K562 (cell line): ENCODE measurements around the gene PAX2. TPM values are rescaled to one million over a fixed set of nuclear protein-coding genes. Genes with fewer than 3 reads are reported as not detected.
A peak's percentile ranks its signal among the peaks of the same experiment; 100 is the strongest.

Experiments used
- ATAC-seq: fragments of 200-7000 bp; cut with Tn5 transposase; 3 replicates; pipeline ENCODE4 v1.9.1; 2020; ENCODE audit warnings: moderate library complexity
- BruUV-seq: library from RNA; stranded (reverse); fragments of 400-500 nt; replicated peaks from 2 replicates; lab custom pipeline; 2021; lab: Mats Ljungman, UMichigan
- CTCF ChIA-PET: fragments of 300-600 bp; formaldehyde crosslinking; extraction: SDS; loops from one replicate; lab custom pipeline; 2021; ENCODE audit warnings: low intra/inter-chr PET ratio; lab: Yijun Ruan, JAX
- POLR2A ChIA-PET: fragments of 300-600, 350-650 bp; sonication (Branson Sonifier 250); formaldehyde crosslinking; extraction: SDS; loops from one replicate; lab custom pipeline; 2021; ENCODE audit warnings: antibody characterized with exemption, inconsistent platforms; lab: Yijun Ruan, JAX
- DNase-seq, 4 experiments: peaks; one replicate each; pipeline versions ENCODE4 v3.0.0 to v3.0.0-alpha.2; 2011 to 2018; ENCODE audit warnings: low spot score in 3 of 4, mixed read lengths in 3 of 4; ENCODE audit errors: extremely low read depth in 1 of 4
- FAIRE-seq: peaks from 2 replicates; lab custom pipeline; 2011; peaks lifted over from hg19 to GRCh38; lab: Jason Lieb, UNC
- H2AFZ ChIP-seq: 2 replicates; pipeline ENCODE4 v1.6.0; 2011; ENCODE audit warnings: low read depth, low read length, control low read depth, inconsistent platforms
- H3K27ac ChIP-seq: fragments of 200-600 bp; 3 replicates; pipeline ENCODE4 v1.8.0; 2011; ENCODE audit warnings: low read depth, mild to moderate bottlenecking, control low read depth, inconsistent platforms, low read length, moderate library complexity, mixed read lengths; ENCODE audit errors: extremely low read depth
- H3K27me3 ChIP-seq, 2 experiments: fragments of 300-600 bp in 1 of 2; 2 replicates in 1 of 2; 3 replicates in 1 of 2; pipeline versions ENCODE4 v1.6.0 to v1.8.0; 2011; ENCODE audit warnings: inconsistent platforms in 2 of 2, low read length in 2 of 2, mild to moderate bottlenecking in 1 of 2, mixed read lengths in 1 of 2, moderate library complexity in 1 of 2; ENCODE audit not compliant: control insufficient read depth in 2 of 2, insufficient read depth in 2 of 2
- H3K36me3 ChIP-seq: fragments of 300-600 bp; 3 replicates; pipeline ENCODE4 v1.8.0; 2011; ENCODE audit warnings: mild to moderate bottlenecking, low read length, inconsistent platforms; ENCODE audit not compliant: control insufficient read depth, insufficient read depth
- H3K4me1 ChIP-seq, 2 experiments: fragments of 200-600 bp in 1 of 2; replicated peaks in 1 of 2; 2 replicates in 1 of 2; 3 replicates in 1 of 2; pipeline versions ENCODE4 v1.5.1 to v1.8.0; 2011; ENCODE audit warnings: inconsistent platforms in 2 of 2, low read length in 2 of 2, mild to moderate bottlenecking in 1 of 2, mixed read lengths in 1 of 2, moderate library complexity in 1 of 2; ENCODE audit not compliant: control insufficient read depth in 2 of 2, insufficient read depth in 2 of 2
- H3K4me2 ChIP-seq: 2 replicates; pipeline ENCODE4 v1.6.1; 2011; ENCODE audit warnings: low read length, control low read depth, inconsistent platforms, mixed read lengths; ENCODE audit not compliant: insufficient read depth
- H3K4me3 ChIP-seq: fragments of 200-600 bp; sonication (generic), shearing (Covaris generic); 2 replicates; pipeline ENCODE4 v1.5.1; 2016; ENCODE audit warnings: control low read depth, inconsistent platforms
- H3K79me2 ChIP-seq: fragments of 200-600 bp; 3 replicates; pipeline ENCODE4 v1.8.0; 2011; ENCODE audit warnings: low read length, inconsistent platforms; ENCODE audit not compliant: control insufficient read depth, insufficient read depth
- H3K9ac ChIP-seq, 2 experiments: 2 replicates each; pipeline versions ENCODE4 v1.6.0 to v1.6.1; 2011; ENCODE audit warnings: low read depth in 2 of 2, low read length in 2 of 2, control low read depth in 1 of 2, inconsistent platforms in 1 of 2, mild to moderate bottlenecking in 1 of 2, mixed read lengths in 1 of 2; ENCODE audit not compliant: insufficient read depth in 1 of 2
- H3K9me1 ChIP-seq: one replicate; pipeline ENCODE4 v1.6.0; 2011; ENCODE audit warnings: inconsistent platforms, mild to moderate bottlenecking, low read length, moderate library complexity; ENCODE audit not compliant: control insufficient read depth, insufficient read depth
- H3K9me3 ChIP-seq: replicated peaks from 2 replicates; pipeline ENCODE4 v1.5.1; 2011; ENCODE audit warnings: low read depth, low read length, inconsistent platforms; ENCODE audit not compliant: control insufficient read depth, insufficient read depth
- H4K20me1 ChIP-seq: replicated peaks from 2 replicates; pipeline ENCODE4 v1.6.1; 2011; ENCODE audit warnings: low read length, inconsistent platforms, mixed read lengths; ENCODE audit not compliant: control insufficient read depth, insufficient read depth
- CREB5 ChIP-seq: fragments of 250-450 bp; sonication (Bioruptor Pico); IDR thresholded peaks from 2 replicates; pipeline ENCODE4 v1.5.0; 2020; ENCODE audit warnings: mild to moderate bottlenecking
- CTCF ChIP-seq, 3 experiments: IDR thresholded peaks in 2 of 3; conservative IDR thresholded peaks in 1 of 3; 2 replicates each; pipeline ENCODE4 v1.5.1; 2011 to 2012; ENCODE audit warnings: low read length in 3 of 3, mild to moderate bottlenecking in 3 of 3, control low read depth in 2 of 3, improper control_type of control experiment in 1 of 3, inconsistent platforms in 1 of 3, low read depth in 1 of 3, mixed read lengths in 1 of 3, moderate library complexity in 1 of 3; ENCODE audit not compliant: insufficient read depth in 2 of 3
- DNMT1 ChIP-seq: fragments of 450-650 bp; IDR thresholded peaks from 2 replicates; pipeline ENCODE4 v1.6.1; 2016; ENCODE audit warnings: antibody characterized with exemption, mild to moderate bottlenecking
- HMG20B ChIP-seq: fragments of 250-450 bp; sonication (Bioruptor Pico); IDR thresholded peaks from 2 replicates; pipeline ENCODE4 v1.5.0; 2021; ENCODE audit warnings: mild to moderate bottlenecking
- NFXL1 ChIP-seq: fragments of 450-650 bp; formaldehyde crosslinking; IDR thresholded peaks from 2 replicates; pipeline ENCODE4 v1.4.0; 2021; ENCODE audit warnings: mild to moderate bottlenecking
- PRPF4 ChIP-seq: fragments of 200-400 bp; formaldehyde crosslinking; IDR thresholded peaks from one replicate; pipeline ENCODE4 v1.6.1; 2017; ENCODE audit warnings: low read length, low read depth, mild to moderate bottlenecking; ENCODE audit not compliant: insufficient read depth, poor library complexity, severe bottlenecking
- SMARCB1 ChIP-seq: IDR thresholded peaks from 2 replicates; pipeline ENCODE4 v1.6.1; 2011; ENCODE audit warnings: improper control_type of control experiment, low read depth; ENCODE audit not compliant: insufficient read length
- ZC3H11A ChIP-seq: IDR thresholded peaks from 2 replicates; pipeline ENCODE4 v1.6.1; 2012; ENCODE audit warnings: low read depth, low read length, improper control_type of control experiment
- ZNF398 ChIP-seq: fragments of 250-450 bp; sonication (Bioruptor Pico); IDR thresholded peaks from 2 replicates; pipeline ENCODE4 v1.8.0; 2021; ENCODE audit warnings: moderate library complexity, mild to moderate bottlenecking, inconsistent platforms
- WGBS: fragments of 100-300 bp; shearing (Covaris generic); methylation state at CpG from one replicate; pipeline ENCODE4 v1.1.6; 2016; ENCODE audit warnings: low coverage, mixed read lengths; ENCODE audit not compliant: insufficient coverage; ENCODE audit errors: missing lambda C conversion rate; 5-methylcytosine and 5-hydroxymethylcytosine counted together
- in situ Hi-C: fragments of 300-500 bp; cut with MboI; formaldehyde crosslinking; loops from 4 replicates; pipeline ENCODE4 v1.15.0; 2018; ENCODE audit warnings: inconsistent platforms, mixed read lengths
- intact Hi-C: fragments of 100-400 bp; cut with micrococcal nuclease; formaldehyde crosslinking; loops from 2 replicates; pipeline ENCODE4 v1.14.2; 2022
- polyA plus RNA-seq, 8 experiments: library from polyadenylated mRNA; depleted of rRNA in 4 of 8; stranded (reverse) in 5 of 8; unstranded in 3 of 8; fragments of >200 nt; fragmentation: Nextera tagmentation in 2 of 8; fragmentation: Illumina TruSeq in 1 of 8; extraction: Ambion mirVana in 2 of 8; extraction: Trizol in 1 of 8; gene quantifications; 2 replicates each; pipeline versions ENCODE4 v1.2.1 to v1.2.3, GENCODE V29; 2011 to 2014; ENCODE audit warnings: inconsistent platforms in 1 of 8, missing spikeins in 1 of 8
- total RNA-seq, 7 experiments: library from RNA; depleted of rRNA in 6 of 7; stranded (reverse); fragments of >200 nt in 6 of 7; fragmentation: Illumina TruSeq in 2 of 7; extraction: Trizol in 2 of 7; gene quantifications; 2 replicates each; pipeline versions ENCODE4 v1.2.1 to v1.2.3, GENCODE V29; 2011 to 2021; ENCODE audit warnings: low replicate concordance in 1 of 7

Gene PAX2
- total and polyA plus RNA-seq, 9 of the 15 experiments (the other 6 are each of a cell fraction or from before 2014, with no cell fraction given): not detected

- no peak for DNase-seq
- H2AFZ ChIP-seq: no peak overlapping the region
- TF ChIP-seq HMG20B (no peak), CTCF (IDR thresholded peaks at IDR 0.05 in 2 of 3, conservative IDR thresholded peaks at IDR 0.05 in 1 of 3; ENCODE audit: insufficient read depth in 2 of 3, low read depth in 1 of 3, low read length in 3 of 3) (0 out of 6 replicates have a peak, but pooled peaks of 1 of the 3 experiments have one; percentile 6)
- TF ChIP-seq, all 486 proteins: peak for 1
- peaks cover 0 to 19% of the 10 kb centered on the region in 2 experiments; a peak in 3 of 5 replicates for H3K27me3 ChIP-seq
- ATAC-seq: no peak
- WGBS: 21% methylated on average over 8 of the region's 9 CpGs
- no peaks in the 10 kb centered on the region for H3K36me3 ChIP-seq
- ChIA-PET CTCF (no interaction called here), POLR2A (no interaction called here)
- H3K9me3 ChIP-seq: no peaks in the 10 kb centered on the region
- H3K27ac ChIP-seq: no peak overlapping the region
- BruUV-seq: no TSS peak
- H3K9me1 ChIP-seq: no peaks in the 10 kb centered on the region
- in situ Hi-C loops: no loop called here
- no peak overlapping the region for H3K4me2 ChIP-seq
- FAIRE-seq: no peak
- intact Hi-C loops: no loop called here
- H3K4me3 ChIP-seq: no peak overlapping the region
- H3K79me2 ChIP-seq: no peaks in the 10 kb centered on the region
- H3K4me1 ChIP-seq: no peaks in the 10 kb centered on the region; a peak in 1 of 5 replicates
- H4K20me1 ChIP-seq: no peaks in the 10 kb centered on the region
- no peak overlapping the region for H3K9ac ChIP-seq
These were observed 40.2 kb upstream of the PAX2 start for GRCh38 chr10:100705139-100705538.

GRCh38 chr10:100707261-100707848 lies 38.0 kb upstream of the PAX2 start:
- CTCF ChIA-PET: no interaction called here
- peaks cover 2 to 39% of the 10 kb centered on the region in 2 experiments; a peak in 3 of 5 replicates for H3K27me3 ChIP-seq
- no peaks in the 10 kb centered on the region for H3K36me3 ChIP-seq
- no peak overlapping the region for H3K27ac ChIP-seq
- FAIRE-seq: no peak
- H3K9me3 ChIP-seq: no peaks in the 10 kb centered on the region
- no peaks in the 10 kb centered on the region; a peak in 1 of 5 replicates for H3K4me1 ChIP-seq
- no peaks in the 10 kb centered on the region for H4K20me1 ChIP-seq
- H3K9me1 ChIP-seq: no peaks in the 10 kb centered on the region
- no peaks in the 10 kb centered on the region for H3K79me2 ChIP-seq
- POLR2A ChIA-PET: no interaction called here
- DNase-seq: no peak
- no peak for ATAC-seq
- in situ Hi-C loops (no loop called here), intact Hi-C loops (no loop called here)
- H3K9ac ChIP-seq: no peak overlapping the region
- H3K4me3 ChIP-seq: no peak overlapping the region
- WGBS: 3% methylated on average over 5 of the region's 6 CpGs
- no peak overlapping the region for H2AFZ ChIP-seq
- no TSS peak for BruUV-seq
- no peak overlapping the region for H3K4me2 ChIP-seq
- TF ChIP-seq ZC3H11A (no peak), CREB5 (CRISPR knock-in tag) (no peak), SMARCB1 (no peak), PRPF4 (no peak), ZNF398 (CRISPR knock-in tag) (no peak), NFXL1 (no peak), DNMT1 (no peak)
